Ishikawa (cell line): Measurements from ENCODE around the gene CYP27C1.

Experiments
- CEBPB ChIP-seq: IDR thresholded peaks from 2 replicates; pipeline ENCODE4 v1.6.1; 2012
- CREB1 ChIP-seq: IDR thresholded peaks from 2 replicates; pipeline ENCODE4 v1.6.1; 2012; ENCODE audit warnings: low read depth
- EGR1 ChIP-seq: IDR thresholded peaks from 2 replicates; pipeline ENCODE4 v1.6.1; 2012
- EP300 ChIP-seq: IDR thresholded peaks from 2 replicates; pipeline ENCODE4 v1.6.1; 2012; ENCODE audit warnings: borderline replicate concordance
- FOXM1 ChIP-seq: IDR thresholded peaks from 2 replicates; pipeline ENCODE4 v1.6.1; 2012; ENCODE audit warnings: low read depth, borderline replicate concordance
- MAX ChIP-seq: IDR thresholded peaks from 2 replicates; pipeline ENCODE4 v1.6.1; 2012
- NFIC ChIP-seq: IDR thresholded peaks from 2 replicates; pipeline ENCODE4 v1.6.1; 2012
- RAD21 ChIP-seq: IDR thresholded peaks from 2 replicates; pipeline ENCODE4 v1.6.1; 2012; ENCODE audit warnings: low read depth
- REST ChIP-seq: IDR thresholded peaks from 2 replicates; pipeline ENCODE4 v1.6.1; 2012; ENCODE audit warnings: low read depth, mild to moderate bottlenecking
- TAF1 ChIP-seq: IDR thresholded peaks from 2 replicates; pipeline ENCODE4 v1.6.1; 2012; ENCODE audit warnings: low read depth, mild to moderate bottlenecking
- TCF12 ChIP-seq: IDR thresholded peaks from 2 replicates; pipeline ENCODE4 v1.6.1; 2012; ENCODE audit warnings: low read depth
- TEAD4 ChIP-seq: IDR thresholded peaks from 2 replicates; pipeline ENCODE4 v1.6.1; 2012
- USF1 ChIP-seq: IDR thresholded peaks from 2 replicates; pipeline ENCODE4 v1.6.1; 2012
- YY1 ChIP-seq: IDR thresholded peaks from 2 replicates; pipeline ENCODE4 v1.6.1; 2012; ENCODE audit warnings: low read depth
- ZBTB7A ChIP-seq: IDR thresholded peaks from 2 replicates; pipeline ENCODE4 v1.6.1; 2012; ENCODE audit warnings: low read depth

Gene CYP27C1, protein sequence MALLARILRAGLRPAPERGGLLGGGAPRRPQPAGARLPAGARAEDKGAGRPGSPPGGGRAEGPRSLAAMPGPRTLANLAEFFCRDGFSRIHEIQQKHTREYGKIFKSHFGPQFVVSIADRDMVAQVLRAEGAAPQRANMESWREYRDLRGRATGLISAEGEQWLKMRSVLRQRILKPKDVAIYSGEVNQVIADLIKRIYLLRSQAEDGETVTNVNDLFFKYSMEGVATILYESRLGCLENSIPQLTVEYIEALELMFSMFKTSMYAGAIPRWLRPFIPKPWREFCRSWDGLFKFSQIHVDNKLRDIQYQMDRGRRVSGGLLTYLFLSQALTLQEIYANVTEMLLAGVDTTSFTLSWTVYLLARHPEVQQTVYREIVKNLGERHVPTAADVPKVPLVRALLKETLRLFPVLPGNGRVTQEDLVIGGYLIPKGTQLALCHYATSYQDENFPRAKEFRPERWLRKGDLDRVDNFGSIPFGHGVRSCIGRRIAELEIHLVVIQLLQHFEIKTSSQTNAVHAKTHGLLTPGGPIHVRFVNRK

GRCh38 chr2:127220102-127220767, at the start of gene CYP27C1:
Gene CYP27C1, minus strand, starts transcription at chr2:127220299. Its CDS starts 29 bp downstream, at chr2:127220270.
- TF ChIP-seq YY1 (no peak), NFIC (no peak), TCF12 (no peak), CREB1 (no peak), TEAD4 (no peak), CEBPB (no peak), USF1 (no peak), RAD21 (no peak), TAF1 (no peak), REST (no peak), MAX (no peak), FOXM1 (no peak), EGR1 (no peak), ZBTB7A (no peak), EP300 (no peak)

DNA sequence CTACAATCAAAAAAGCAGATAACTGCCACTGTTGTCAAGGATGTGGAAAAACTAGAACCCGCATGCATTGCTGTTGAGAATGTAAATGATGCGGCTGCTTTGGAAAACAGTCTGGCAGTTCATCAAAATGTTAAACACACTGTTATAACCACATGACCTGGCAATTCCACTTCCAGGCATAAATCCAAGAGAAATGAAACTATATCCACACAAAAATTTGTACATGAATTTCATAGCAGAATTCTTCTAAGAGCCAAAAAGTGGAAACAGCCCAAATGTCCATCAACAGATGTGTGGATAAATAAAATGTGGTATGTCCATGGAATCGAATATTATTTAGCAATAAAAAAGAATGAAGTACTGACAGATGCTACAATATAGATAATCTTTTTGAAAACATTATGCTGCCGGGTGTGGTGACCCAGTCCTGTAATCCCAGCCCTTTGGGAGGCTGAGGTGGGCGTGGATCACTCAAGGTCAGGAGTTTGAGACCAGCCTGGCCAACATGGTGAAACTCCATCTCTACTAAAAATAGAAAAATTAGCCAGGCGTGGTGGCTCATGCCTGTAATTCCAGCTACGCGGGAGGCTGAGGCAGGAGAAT, 41.8 kb upstream of the CYP27C1 start:
- no peak for TF ChIP-seq YY1
- TF ChIP-seq CREB1, result no peak
- TF ChIP-seq USF1, result no peak
- no peak for TF ChIP-seq NFIC
- no peak for TF ChIP-seq EGR1

GRCh38 chr2:127259355-127259754, 39.3 kb upstream of the CYP27C1 start:
- TF ChIP-seq EGR1 (no peak), EP300 (no peak), RAD21 (no peak), TAF1 (no peak), CREB1 (no peak), TEAD4 (no peak), FOXM1 (no peak), REST (no peak), YY1 (no peak), ZBTB7A (no peak), TCF12 (no peak), MAX (no peak), NFIC (no peak), CEBPB (no peak), USF1 (no peak)

- TF ChIP-seq RAD21 (no peak), REST (no peak), TEAD4 (no peak), USF1 (no peak), ZBTB7A (no peak), CEBPB (no peak), FOXM1 (no peak), YY1 (no peak), NFIC (no peak), EP300 (no peak), MAX (no peak), TCF12 (no peak), EGR1 (no peak), TAF1 (no peak), CREB1 (no peak)
Observed at GRCh38 chr2:127256866-127257265, 36.8 kb upstream of the CYP27C1 start.
